Measurements from ENCODE around the gene NVL.

GRCh38 chr1:224304767-224305166 is 25.2 kb downstream of the NVL start:
- TF ChIP-seq MTA3 (IDR thresholded peaks at IDR 0.05; ENCODE audit: borderline replicate concordance, low read length): no peak
- no peak for TF ChIP-seq CTCF (IDR thresholded peaks at IDR 0.05 in 2 of 3, conservative IDR thresholded peaks at IDR 0.05 in 1 of 3; ENCODE audit: control insufficient read depth in 2 of 3, extremely low read depth in 1 of 3, insufficient read depth in 1 of 3, low read depth in 3 of 3, low read length in 3 of 3)
- no peak for TF ChIP-seq ETV6 (conservative IDR thresholded peaks at IDR 0.05 in 1 of 2, IDR thresholded peaks at IDR 0.05 in 1 of 2; ENCODE audit: borderline replicate concordance in 1 of 2, low read depth in 1 of 2)
- TF ChIP-seq EZH2 (IDR thresholded peaks at IDR 0.05; ENCODE audit: borderline replicate concordance, control insufficient read depth, low read depth, low read length): no peak
- no peak for TF ChIP-seq TCF12 (IDR thresholded peaks at IDR 0.05; ENCODE audit: low read depth, low read length)
- no peak for TF ChIP-seq EP300 (IDR thresholded peaks at IDR 0.05; ENCODE audit: borderline replicate concordance in 1 of 2, control insufficient read depth in 1 of 2, low read depth in 2 of 2, low read length in 2 of 2)
- TF ChIP-seq GATAD2B (conservative IDR thresholded peaks at IDR 0.05; ENCODE audit: low read depth): no peak
- no peak for TF ChIP-seq FOXK2 (IDR thresholded peaks at IDR 0.05)
- no peak for TF ChIP-seq STAT3 (IDR thresholded peaks at IDR 0.05; ENCODE audit: low read depth, low read length)
